Esophagus muscularis mucosa (tissue), 3 donors: ENCODE data around the gene CRKL.

ENCODE experiments used
- CTCF ChIP-seq, 3 experiments: fragments of 200-600 bp in 2 of 3; fragments of 450-650 bp in 1 of 3; sonication (generic) in 2 of 3; IDR thresholded peaks; one replicate each; pipeline ENCODE4 v1.5.1; 2017 to 2019; ENCODE audit warnings: antibody characterized with exemption in 3 of 3, mild to moderate bottlenecking in 2 of 3, moderate library complexity in 1 of 3
- POLR2A ChIP-seq: fragments of 450-650 bp; IDR thresholded peaks from one replicate; pipeline ENCODE4 v1.6.1; 2017; ENCODE audit warnings: antibody characterized with exemption, moderate library complexity, mild to moderate bottlenecking, low read depth

GRCh38 chr22:20889025-20889704 is 28.0 kb upstream of the CRKL start:
- TF ChIP-seq CTCF (IDR thresholded peaks at IDR 0.05) (no peak), POLR2A (no peak)
